Stimulated activated CD4-positive, alpha-beta T cell treated with anti-CD3 and anti-CD28 coated beads, TNF-alpha, amount 100 ng/mL, for 48 hours (primary cell): ENCODE results near the gene KDR.

Source experiments
- DNase-seq, 3 donors: peaks; one replicate each; pipeline ENCODE4 v3.0.0-alpha.2; 2020; ENCODE audit warnings: low read depth in 3 of 3

KDR gene

DNA sequence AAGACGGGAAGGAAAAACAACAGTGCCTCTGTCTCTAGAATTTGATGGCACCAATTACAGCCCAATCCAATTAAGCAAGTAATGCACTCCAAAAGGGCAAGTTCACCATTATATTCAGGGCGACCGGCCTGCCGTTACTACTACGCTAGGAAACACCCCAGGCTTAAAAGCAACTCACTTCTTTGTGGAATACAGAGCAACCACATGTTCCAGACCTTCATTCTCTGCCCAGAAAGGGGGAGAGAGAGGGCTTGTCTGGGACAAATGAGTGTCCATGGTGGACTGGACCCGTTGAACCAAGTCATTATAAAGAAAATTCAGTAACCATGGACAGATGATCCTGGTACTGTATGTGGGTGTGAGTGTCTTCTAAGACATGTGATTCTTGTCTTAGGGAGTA lies 1.6 kb downstream of the KDR start:
- DNase-seq, result no peak

DNA sequence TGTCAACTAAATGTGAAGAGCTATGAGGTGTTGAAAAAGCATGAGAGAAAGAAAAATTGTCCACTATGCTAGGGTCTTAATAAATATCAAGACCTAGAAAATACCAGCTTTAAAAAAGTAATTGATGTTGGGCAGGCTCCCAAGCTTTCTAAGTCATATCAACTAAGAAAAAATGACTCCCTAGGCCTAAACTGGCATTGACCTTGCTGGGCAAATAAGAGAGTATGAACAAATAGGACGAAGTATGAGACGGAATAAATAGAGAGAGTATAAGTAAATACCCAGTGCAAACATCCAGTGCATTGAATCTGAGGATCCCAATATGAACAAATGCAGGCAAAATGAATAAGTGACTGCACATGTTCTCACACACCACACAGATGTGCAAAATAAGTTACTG lies 3.2 kb downstream of the KDR start:
- DNase-seq, result no peak

DNA sequence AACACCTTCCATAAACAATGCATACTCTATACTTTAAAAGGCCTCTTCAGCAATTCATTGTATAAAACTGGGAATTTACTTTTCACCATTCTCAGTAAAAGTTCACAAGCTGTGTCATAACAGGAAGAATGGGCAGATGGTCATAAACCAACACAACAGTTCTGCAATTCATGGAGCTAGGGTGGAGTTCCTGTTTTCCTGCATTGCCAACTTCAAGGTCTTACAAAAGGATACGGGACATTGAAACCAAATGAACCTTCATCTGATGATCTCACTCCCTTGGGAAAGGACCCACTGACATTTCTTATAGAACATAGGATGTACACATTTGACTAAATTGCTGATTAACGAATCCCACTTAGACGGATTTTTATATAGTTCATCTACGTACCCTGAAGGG lies 4.1 kb downstream of the KDR start:
- DNase-seq, result no peak

DNA sequence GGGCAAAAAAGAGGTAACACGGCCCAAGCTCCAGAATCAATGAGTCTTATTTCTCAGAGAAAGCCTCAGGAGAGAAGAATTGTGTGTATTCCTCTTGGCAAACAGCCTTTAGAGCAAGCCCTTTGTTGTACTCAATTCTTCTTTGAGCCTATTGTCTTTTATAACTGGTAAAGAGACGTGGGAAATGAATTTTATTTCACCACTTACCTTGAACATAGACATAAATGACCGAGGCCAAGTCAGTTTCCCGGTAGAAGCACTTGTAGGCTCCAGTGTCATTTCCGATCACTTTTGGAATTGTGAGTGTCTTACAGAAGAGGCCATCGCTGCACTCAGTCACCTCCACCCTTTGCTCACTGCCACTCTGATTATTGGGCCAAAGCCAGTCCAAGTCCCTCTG lies 7.0 kb downstream of the KDR start:
- DNase-seq, result no peak

DNA sequence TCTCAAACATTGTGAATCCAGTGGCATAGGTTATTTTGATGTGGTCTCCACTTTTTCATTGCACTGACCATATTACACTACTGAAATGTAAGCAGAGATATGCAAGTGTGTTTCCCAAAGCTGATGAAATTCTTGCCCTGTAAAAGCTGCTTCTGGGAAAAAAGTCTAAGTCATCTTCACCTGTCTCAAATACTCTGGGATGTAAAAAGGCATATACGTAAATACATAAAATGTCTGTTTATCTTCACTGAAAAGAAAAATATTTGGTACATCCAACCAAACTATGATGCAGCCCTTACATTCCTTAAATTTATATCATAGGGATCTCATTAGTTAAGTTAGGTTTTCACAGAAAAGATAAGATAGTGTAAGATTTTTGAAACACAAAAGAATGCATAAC lies 7.9 kb downstream of the KDR start:
- no peak for DNase-seq

DNA sequence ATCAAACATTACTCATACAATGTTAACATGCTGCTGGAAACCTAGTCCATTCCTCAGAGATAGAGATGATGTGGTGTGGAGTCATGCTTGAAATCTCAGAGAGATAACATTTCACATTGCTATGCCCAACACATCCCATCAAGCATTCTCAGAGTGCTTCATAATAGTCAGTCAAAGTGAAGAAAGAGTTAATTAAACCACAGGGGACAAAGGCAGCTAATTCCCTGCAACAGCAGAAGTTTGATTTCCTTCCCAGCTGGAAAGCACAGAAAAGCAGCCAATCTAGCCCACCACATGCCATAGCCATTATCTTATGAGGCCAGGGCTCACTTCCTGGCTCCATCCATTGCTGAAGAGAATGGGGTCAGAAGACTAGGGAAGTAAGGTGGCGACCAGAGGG lies 8.9 kb downstream of the KDR start:
- no peak for DNase-seq

DNA sequence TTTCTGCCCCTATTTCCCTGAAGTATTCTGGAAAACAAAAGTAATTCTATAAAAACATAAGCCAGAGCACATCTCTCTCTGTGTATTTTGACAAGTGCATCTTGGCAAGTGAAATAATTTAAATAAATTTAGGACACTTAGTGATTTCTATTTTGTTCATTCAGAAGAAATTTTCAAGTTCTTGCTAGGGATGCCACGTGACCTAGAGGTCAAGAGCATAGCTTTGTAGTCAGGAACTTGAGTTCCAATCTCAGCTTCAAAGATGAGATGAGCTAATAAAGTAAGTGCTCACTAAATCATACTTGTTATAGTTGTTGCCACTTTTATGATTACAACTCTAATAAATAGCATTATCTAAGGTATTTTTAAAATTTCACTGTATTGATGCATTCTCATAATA lies 13.8 kb downstream of the KDR start:
- DNase-seq, result no peak

DNA sequence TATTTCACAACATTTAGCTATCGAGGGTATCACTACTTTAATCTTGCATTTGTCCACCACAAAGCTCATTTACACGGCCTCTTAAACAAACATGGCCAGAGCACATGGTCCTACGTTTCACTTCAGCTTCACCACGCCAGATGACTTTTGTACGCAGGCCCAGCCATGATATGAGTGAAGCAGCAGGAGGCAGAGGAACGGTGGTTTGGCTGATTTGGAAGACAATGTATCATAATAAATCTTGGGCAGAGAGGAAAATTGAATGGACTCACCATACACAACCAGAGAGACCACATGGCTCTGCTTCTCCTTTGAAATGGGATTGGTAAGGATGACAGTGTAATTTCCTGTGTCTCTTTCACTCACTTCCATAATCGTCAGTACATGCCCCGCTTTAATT lies 15.3 kb downstream of the KDR start:
- DNase-seq, result no peak

DNA sequence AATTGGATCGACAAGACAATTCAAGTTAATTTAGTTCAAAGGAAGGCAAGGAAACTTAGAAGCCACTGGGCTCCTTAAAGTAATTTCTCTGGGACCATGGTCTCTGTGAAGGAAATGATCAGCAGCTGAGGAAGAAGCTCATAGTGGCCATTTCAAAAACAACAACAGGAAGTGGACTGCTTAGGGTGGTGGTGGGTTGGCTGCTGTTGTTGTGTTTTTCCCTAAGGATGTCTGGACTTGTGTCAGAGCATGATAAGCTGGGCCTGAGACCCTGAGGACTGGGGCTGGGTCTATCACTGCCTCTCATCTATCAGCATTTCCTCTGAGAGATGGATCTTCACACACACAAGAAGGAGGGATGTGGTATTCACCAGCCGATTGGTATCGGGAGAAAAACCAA lies 18.3 kb downstream of the KDR start:
- no peak for DNase-seq

DNA sequence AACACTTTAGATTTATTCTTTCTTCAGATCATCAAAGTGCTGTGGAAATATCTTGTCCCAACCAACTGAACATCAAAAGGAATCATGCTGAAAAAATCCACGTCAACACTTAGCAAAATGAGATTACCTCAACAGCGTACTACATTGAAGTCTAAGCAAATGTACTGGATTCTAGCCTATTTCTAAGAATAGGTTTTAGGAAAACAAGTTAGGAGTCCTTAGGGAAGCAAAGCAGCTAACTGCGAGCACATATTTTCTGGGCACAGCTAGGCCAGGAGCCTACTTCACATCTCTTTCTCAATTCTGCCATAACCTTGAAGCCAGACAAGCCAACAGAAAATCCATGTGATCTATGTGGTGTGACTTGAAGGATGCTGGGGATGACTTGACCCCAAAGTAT lies 22.2 kb downstream of the KDR start:
- no peak for DNase-seq

DNA sequence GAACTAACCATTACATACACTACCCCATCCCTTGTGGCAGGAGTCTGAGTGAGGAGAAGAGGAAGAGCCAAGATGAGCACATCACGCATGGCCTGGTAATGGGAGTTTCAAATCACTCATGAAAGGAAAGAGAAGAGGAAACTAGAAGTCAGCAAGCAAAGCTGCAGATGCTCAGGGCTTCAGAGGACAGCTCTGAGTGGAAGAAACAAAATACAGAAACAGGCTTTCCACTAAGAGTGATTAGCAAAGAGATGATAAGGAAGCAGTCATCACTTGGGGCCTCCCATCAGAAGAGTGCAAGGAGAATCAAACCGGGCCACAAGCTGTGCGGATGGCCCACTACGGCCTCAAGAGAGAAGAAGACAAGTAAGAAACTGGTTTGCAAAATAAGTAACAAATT lies 25.6 kb downstream of the KDR start:
- no peak for DNase-seq

DNA sequence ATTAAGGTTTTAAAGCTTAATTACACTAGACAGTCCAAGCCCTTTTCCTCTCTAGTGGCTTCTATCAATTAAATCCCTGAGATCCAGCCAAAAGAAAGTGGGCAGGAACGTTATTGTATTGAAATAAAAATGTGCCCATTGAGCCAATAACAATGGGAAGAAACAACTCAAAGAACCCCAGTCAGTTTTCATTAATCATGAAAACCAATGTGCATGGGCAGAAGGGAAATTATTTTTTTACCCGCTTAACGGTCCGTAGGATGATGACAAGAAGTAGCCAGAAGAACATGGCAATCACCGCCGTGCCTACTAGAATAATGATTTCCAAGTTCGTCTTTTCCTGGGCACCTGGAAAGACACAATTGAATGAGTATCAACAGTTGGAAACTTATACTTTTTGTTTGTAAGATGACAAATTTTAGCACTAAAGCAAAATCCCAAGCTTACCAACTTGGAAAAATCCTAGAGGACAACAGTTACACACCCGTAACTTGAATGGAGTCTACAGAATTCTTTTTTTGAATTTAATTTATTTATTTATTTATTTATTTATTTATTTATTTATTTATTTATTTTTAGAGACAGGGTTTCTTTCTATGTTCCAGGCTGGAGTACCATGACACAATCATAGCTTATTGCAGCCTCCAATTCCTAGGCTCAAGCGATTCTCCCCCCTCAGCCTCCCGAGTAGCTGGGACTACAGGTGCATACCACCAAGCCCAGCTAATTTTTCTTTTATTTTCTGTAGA lies 26.8 kb downstream of the KDR start:
- no peak for DNase-seq

DNA sequence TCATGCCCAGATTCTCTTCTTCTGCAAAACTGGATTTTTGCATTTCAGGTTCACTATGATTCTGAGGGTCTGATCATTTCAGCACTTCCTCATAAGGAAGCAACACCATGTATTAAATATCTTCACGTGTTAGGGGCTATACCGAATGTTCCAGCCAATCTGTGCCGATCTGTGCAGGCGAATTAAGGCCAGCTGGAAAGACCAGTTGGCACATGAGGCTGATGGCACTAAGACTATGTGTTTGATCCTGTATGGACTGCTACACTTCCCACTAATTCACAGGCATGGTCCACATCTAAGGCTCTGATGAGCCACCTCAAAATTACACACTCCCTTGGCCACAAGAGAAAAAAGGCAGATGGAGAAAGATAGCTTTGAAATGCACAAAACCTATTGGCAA lies 28.8 kb downstream of the KDR start:
- DNase-seq, result no peak

DNA sequence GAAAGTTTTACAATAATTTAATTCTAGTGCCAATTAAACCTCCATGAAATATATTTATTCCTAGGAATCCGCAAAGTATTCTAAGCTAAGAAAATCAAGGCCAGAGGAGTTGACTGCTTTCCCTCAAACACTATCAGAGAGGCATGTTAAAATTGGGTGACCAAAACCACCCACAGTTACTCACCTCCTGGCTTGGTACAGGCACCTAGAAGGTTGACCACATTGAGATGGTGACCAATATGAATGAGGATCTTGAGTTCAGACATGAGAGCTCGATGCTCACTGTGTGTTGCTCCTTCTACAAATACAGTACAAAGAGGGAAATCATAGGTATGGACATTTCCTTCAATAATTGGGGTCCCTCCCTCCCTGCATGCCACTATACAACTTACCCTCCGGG lies 29.4 kb downstream of the KDR start:
- no peak for DNase-seq

DNA sequence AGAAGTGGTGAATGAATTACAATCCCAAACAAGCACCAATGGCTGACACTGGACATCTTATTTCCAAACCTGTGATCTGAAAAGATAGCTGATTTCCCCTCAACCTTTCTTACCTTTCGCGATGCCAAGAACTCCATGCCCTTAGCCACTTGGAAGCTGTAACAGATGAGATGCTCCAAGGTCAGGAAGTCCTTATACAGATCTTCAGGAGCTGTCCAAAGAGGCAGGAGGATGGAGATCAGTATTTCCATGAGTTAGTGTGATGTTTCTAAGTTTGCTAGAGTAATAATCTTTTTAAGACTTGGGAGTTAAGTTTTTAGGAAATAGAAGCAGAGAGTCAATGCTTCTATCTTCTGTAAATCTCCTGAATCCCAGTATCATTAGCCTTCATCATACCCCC lies 32.9 kb downstream of the KDR start:
- DNase-seq, result no peak

DNA sequence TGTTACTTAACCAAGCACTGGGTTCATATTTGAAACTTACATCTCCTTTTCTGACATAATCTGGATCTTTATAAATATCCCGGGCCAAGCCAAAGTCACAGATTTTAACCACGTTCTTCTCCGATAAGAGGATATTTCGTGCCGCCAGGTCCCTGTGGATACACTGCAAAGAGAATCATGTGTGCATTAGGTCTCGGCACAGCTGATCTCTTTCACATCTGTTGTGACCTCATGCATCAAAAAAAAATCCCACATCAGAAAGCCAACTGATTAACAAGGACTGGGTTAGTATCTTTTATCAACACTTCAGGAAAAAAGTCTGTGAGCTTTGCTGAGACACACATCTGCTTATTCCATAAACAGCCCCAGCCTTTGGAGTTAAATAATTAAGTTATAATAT lies 35.5 kb downstream of the KDR start:
- DNase-seq, result no peak

DNA sequence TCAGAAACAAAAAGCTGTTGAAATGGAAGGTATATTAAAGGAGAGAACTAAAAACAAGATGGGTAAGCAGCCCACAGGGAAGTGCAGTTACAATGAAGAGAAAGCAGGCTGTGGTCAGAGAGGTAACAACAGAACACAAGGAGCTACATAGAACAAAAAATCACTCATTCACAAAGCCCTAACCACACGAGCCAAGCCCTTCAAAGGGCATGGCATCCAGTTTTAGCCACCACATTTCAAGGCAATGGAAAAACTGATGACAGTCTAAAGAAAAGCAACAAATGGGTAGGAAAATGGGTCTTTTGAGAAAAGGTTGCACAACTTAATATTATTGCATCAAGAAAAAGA lies 37.5 kb downstream of the KDR start:
- no peak for DNase-seq

DNA sequence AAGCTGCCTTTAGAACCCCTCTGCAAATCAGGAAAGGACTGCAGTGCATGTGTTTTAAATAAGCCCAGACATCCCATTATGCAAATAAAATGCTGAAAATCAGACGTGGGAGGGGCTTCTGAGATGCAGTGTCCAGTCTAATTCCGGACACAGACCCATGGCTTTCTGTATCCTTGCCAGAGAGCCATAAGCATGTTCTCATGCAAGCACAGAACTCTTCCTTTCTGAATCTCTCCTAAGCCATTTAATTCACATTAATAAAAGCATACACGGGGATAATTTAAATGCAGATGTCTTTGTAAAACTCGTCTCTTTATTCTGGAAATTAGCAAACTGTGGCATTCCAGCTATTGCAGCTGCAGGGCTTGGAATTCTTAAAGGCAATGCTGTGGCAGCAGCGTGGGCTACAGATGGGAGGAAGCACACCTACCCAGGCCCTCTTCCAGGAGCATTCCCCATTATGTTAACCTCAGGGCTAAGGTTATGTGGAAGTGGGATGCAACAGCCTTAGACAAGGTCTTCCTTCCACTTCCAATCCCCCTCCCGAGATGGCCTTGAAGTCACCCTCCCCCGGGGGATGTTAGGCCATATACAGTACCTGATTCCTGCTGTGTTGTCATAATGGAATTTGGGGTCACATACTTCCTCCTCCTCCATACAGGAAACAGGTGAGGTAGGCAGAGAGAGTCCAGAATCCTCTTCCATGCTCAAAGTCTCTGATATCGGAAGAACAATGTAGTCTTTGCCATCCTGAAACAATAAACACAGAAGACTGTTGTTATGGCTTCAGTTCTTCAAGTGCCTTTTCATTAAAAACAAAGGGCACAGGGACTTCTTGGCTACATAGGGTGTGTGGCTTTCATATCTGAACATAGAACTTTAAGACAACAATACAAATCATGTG lies 38.1 kb downstream of the KDR start:
- DNase-seq, result no peak

DNA sequence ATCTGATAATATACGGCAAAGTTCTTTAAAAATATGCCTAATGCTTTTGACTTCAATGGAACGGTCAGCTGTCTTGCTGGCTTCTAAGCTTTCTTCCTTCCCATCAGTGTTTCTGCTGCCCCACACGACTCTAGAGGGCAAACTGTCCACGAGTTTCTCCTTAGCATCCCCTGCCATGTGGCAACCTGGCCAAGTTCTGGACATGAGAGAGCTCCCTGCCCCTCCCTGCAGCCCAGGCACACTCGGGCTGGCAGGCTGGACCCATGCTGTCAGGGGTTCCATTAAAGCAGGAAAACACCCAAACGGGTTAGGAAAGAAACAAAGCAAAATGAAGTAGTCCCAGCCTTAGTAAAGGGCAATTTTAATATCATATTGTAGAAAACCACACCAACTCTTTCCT lies 38.8 kb downstream of the KDR start:
- DNase-seq, result no peak

DNA sequence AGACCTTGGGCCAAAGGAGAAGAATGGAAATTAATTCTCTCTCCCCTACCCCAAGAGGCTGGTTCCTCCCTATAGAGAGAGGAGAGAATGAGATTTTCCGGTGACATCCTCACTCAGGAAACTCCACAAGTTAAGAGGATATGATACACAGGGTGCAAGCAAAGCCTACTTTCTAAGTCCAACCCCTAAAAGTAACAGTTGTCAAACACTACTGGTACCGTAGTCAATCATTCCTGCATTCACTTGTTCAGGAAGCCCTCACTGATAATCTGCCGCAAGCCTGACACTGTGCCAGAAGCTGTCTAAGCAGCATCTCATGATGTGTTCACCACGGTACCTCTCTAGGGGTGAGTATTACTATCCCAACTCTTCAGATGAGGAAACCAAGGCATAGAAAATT lies 41.7 kb downstream of the KDR start:
- DNase-seq, result no peak

DNA sequence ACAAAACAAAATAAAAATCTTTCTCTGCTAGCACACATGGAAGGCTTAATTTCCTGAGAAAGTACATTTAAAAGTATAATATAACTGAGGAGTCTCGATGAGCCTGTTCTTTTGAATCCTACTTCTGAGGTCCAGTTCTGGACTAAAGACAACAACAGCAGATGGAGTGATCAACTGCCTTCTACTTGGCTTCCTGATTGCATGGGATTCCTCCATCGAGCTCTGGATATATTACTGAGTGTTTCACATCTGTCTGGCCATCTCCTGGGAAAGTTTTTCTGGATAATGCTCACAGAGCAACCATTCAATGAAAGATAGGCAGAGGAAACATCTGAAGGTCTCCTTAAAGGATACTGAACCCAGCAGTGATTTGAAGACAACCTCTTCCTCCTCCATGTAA lies 42.6 kb downstream of the KDR start:
- no peak for DNase-seq

DNA sequence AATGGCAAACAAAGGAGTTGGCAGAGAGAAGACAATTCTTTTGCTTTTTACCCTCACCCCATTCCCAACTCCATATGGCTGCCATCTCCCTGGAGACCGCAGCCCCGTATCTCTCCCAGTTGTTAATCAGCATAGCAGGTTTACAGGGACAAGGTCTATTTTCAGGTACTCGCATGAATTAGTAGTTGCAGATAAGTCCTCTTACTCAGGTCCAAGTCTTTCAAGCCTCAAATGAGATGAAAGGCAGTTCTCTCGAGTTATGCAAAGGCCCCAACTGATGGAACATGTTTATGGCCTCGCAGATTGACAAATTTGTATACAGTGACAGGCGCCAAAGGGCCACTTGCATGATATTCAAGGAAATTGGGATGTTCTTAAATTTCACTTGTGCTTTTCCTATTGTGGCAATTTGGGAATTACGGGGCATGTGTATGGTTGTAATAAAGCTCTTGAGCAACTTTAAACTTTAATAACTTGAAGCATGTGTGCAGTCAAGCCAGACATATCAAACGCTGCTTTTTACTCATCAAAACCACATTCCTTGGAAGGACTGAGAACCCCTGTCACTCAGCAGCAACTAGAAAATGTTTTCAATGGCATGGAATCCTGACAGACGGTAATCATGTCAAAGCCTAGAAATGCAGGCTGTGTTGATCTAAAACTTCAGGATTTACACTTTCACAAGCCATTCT lies 45.1 kb downstream of the KDR start:
- no peak for DNase-seq
